Endothelial cell of umbilical vein (primary cell): ENCODE results near the gene ZMAT5. TPM values are rescaled to one million over a fixed set of nuclear protein-coding genes. Genes with fewer than 3 reads are reported as not detected.

ENCODE experiments used
- BruUV-seq: library from RNA; stranded (reverse); fragments of 400-500 nt; replicated peaks from 2 replicates; lab custom pipeline; 2021; lab: Mats Ljungman, UMichigan
- CTCF ChIA-PET: fragments of 300-600, 350-600 bp; sonication (Branson Sonifier 250); formaldehyde crosslinking; loops from one replicate; lab custom pipeline; 2021; ENCODE audit warnings: antibody characterized with exemption, inconsistent platforms; lab: Charles Lee
- POLR2A ChIA-PET: fragments of 300-600, 350-600 bp; sonication (Branson Sonifier 250); formaldehyde crosslinking; loops from one replicate; lab custom pipeline; 2021; ENCODE audit warnings: antibody characterized with exemption, inconsistent platforms; lab: Charles Lee
- DNase-seq: peaks from one replicate; pipeline ENCODE4 v3.0.0-alpha.2; 2011; ENCODE audit warnings: low read depth, low spot score
- FAIRE-seq: peaks from 2 replicates; lab custom pipeline; 2011; peaks lifted over from hg19 to GRCh38; lab: Jason Lieb, UNC
- H2AFZ ChIP-seq: 2 replicates; pipeline ENCODE4 v1.6.0; 2012; ENCODE audit warnings: low read depth, low read length, control low read depth, inconsistent platforms
- H3K27ac ChIP-seq: 2 replicates; pipeline ENCODE4 v1.5.1; 2011; ENCODE audit warnings: low read depth, mild to moderate bottlenecking, control low read depth, low read length, moderate library complexity; ENCODE audit not compliant: insufficient read depth
- H3K27me3 ChIP-seq, 2 experiments: 2 replicates each; pipeline versions ENCODE4 v1.6.0 to v1.6.1; 2011; ENCODE audit warnings: low read length in 2 of 2, mixed read lengths in 1 of 2; ENCODE audit not compliant: control insufficient read depth in 2 of 2, insufficient read depth in 2 of 2
- H3K36me3 ChIP-seq, 2 experiments: 2 replicates in 1 of 2; 3 replicates in 1 of 2; pipeline ENCODE4 v1.5.1; 2011; ENCODE audit warnings: low read length in 2 of 2, mild to moderate bottlenecking in 1 of 2, moderate library complexity in 1 of 2; ENCODE audit not compliant: control insufficient read depth in 2 of 2, insufficient read depth in 2 of 2; ENCODE audit errors: extremely low read depth in 1 of 2
- H3K4me1 ChIP-seq: 3 replicates; pipeline ENCODE4 v1.5.1; 2011; ENCODE audit warnings: mild to moderate bottlenecking, low read length; ENCODE audit not compliant: control insufficient read depth, insufficient read depth; ENCODE audit errors: extremely low read depth
- H3K4me2 ChIP-seq: 2 replicates; pipeline ENCODE4 v1.6.1; 2011; ENCODE audit warnings: low read length, control low read depth, mixed read lengths; ENCODE audit not compliant: insufficient read depth
- H3K4me3 ChIP-seq, 3 experiments: fragments of 200-600 bp in 1 of 3; sonication (generic), shearing (Covaris generic) in 1 of 3; replicated peaks in 1 of 3; 2 replicates each; pipeline ENCODE4 v1.5.1; 2011 to 2016; ENCODE audit warnings: control low read depth in 3 of 3, low read length in 3 of 3, mild to moderate bottlenecking in 2 of 3, inconsistent platforms in 1 of 3, low read depth in 1 of 3, moderate library complexity in 1 of 3; ENCODE audit not compliant: insufficient read depth in 1 of 3
- H3K79me2 ChIP-seq: 2 replicates; pipeline ENCODE4 v1.6.0; 2012; ENCODE audit warnings: low read length, inconsistent platforms; ENCODE audit not compliant: control insufficient read depth, insufficient read depth
- H3K9ac ChIP-seq: replicated peaks from 2 replicates; pipeline ENCODE3; 2011; ENCODE audit warnings: low read length, control low read depth; ENCODE audit not compliant: insufficient read depth; ENCODE audit errors: extremely low read depth
- H3K9me1 ChIP-seq: replicated peaks from 3 replicates; pipeline ENCODE4 v1.6.0; 2011; ENCODE audit warnings: mild to moderate bottlenecking, low read length; ENCODE audit not compliant: control insufficient read depth, insufficient read depth; ENCODE audit errors: extremely low read depth
- H3K9me3 ChIP-seq: replicated peaks from 2 replicates; pipeline ENCODE4 v1.5.1; 2012; ENCODE audit warnings: low read length, inconsistent platforms; ENCODE audit not compliant: control insufficient read depth, insufficient read depth
- H4K20me1 ChIP-seq: replicated peaks from 2 replicates; pipeline ENCODE3; 2011; ENCODE audit warnings: mild to moderate bottlenecking, low read length; ENCODE audit not compliant: control insufficient read depth, insufficient read depth; ENCODE audit errors: extremely low read depth
- EZH2 ChIP-seq: IDR thresholded peaks from 2 replicates; pipeline ENCODE4 v1.6.1; 2012; ENCODE audit warnings: borderline replicate concordance, low read depth, mild to moderate bottlenecking, moderate library complexity, low read length, inconsistent platforms; ENCODE audit not compliant: severe bottlenecking
- FOS ChIP-seq: IDR thresholded peaks from 2 replicates; pipeline ENCODE4 v1.6.1; 2011; ENCODE audit warnings: mild to moderate bottlenecking, low read length, moderate library complexity, borderline replicate concordance; ENCODE audit not compliant: insufficient read depth
- GATA2 ChIP-seq: IDR thresholded peaks from 2 replicates; pipeline ENCODE4 v1.7.0; 2011; ENCODE audit warnings: low read depth, mild to moderate bottlenecking, moderate library complexity, mixed read lengths, low read length; ENCODE audit not compliant: insufficient read length, insufficient read depth
- JUN ChIP-seq: IDR thresholded peaks from 2 replicates; pipeline ENCODE4 v1.6.1; 2011; ENCODE audit warnings: borderline replicate concordance, low read depth; ENCODE audit not compliant: insufficient read length, insufficient read depth
- MYC ChIP-seq: IDR thresholded peaks from one replicate; pipeline ENCODE4 v1.6.1; 2011; ENCODE audit warnings: mild to moderate bottlenecking, low read depth, low read length
- POLR2A ChIP-seq: IDR thresholded peaks from 2 replicates; pipeline ENCODE4 v1.6.1; 2012; ENCODE audit warnings: low read depth, mild to moderate bottlenecking, control low read depth, low read length
- POLR2AphosphoS5 ChIP-seq: IDR thresholded peaks from 2 replicates; pipeline ENCODE4 v1.6.1; 2012; ENCODE audit warnings: low read depth, mild to moderate bottlenecking, control low read depth, low read length, moderate library complexity; ENCODE audit not compliant: insufficient read depth
- dilution Hi-C: fragments of 300-500 bp; cut with MboI; formaldehyde crosslinking; loops from one replicate; pipeline ENCODE4 v1.15.0; 2019; ENCODE audit warnings: low sequenced_read_pairs; ENCODE audit not compliant: extremely low pct_ligation_motif_present
- intact Hi-C: fragments of 100-400 bp; cut with micrococcal nuclease; formaldehyde crosslinking; loops from one replicate; pipeline ENCODE4 v1.10.0; 2022
- polyA plus RNA-seq, 4 experiments: library from polyadenylated mRNA; depleted of rRNA in 3 of 4; stranded (reverse) in 3 of 4; unstranded in 1 of 4; fragments of >200 nt; gene quantifications; 2 replicates each; pipeline versions ENCODE4 v1.2.1 to v1.2.3, GENCODE V29; 2011 to 2012; ENCODE audit warnings: missing spikeins in 1 of 4
- total RNA-seq: library from RNA; stranded (reverse); gene quantifications from 2 replicates; pipeline ENCODE4 v1.2.3, GENCODE V29; 2021
- TF ChIP-seq, protein P1 (sequence below): IDR thresholded peaks from 2 replicates; pipeline ENCODE4 v1.6.1; 2011; ENCODE audit not compliant: insufficient read depth, insufficient read length
- TF ChIP-seq, protein P2 (sequence below), 2 donors: IDR thresholded peaks; 1 replicate in 1 of 2; 2 replicates in 1 of 2; pipeline ENCODE4 v1.5.1; 2011; ENCODE audit warnings: low read length in 2 of 2, mild to moderate bottlenecking in 2 of 2, moderate library complexity in 2 of 2, control low read depth in 1 of 2, inconsistent platforms in 1 of 2, low read depth in 1 of 2; ENCODE audit not compliant: insufficient read depth in 1 of 2; ENCODE audit errors: extremely low read depth in 1 of 2

Gene ZMAT5
- total and polyA plus RNA-seq, 2 donors (not counting 3 experiments of a cell fraction or from before 2014, with no cell fraction given), result 24.9 to 43.6 TPM

DNA sequence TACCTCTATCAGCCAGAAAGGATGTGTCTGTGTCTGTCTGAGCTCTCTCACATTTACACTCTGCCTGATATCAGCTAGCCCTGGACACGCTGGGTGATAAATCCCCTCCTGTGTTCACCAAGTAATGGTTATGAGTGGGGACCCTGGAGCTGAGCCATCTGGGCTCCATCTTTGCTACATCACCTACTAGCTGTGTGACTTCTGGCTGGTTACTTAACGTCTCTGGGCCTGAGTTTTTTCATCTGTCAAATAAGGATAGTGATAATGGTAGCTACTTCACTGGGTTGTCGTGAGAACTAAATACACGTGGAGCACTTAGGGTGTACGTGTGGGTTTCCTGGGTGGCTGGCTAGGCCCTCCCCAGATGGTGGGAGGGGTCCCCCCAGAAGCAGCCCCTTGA is 23.3 kb upstream of the ZMAT5 start:
- H3K4me1 ChIP-seq, result no peaks in the 10 kb centered on the region
- H2AFZ ChIP-seq, result no peak overlapping the region
- TF ChIP-seq JUN, result no peak
- TF ChIP-seq, protein P1, sequence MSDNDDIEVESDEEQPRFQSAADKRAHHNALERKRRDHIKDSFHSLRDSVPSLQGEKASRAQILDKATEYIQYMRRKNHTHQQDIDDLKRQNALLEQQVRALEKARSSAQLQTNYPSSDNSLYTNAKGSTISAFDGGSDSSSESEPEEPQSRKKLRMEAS, result no peak
- TF ChIP-seq GATA2, result no peak
- no peak for TF ChIP-seq MYC
- no peaks in the 10 kb centered on the region for H3K27me3 ChIP-seq
- H4K20me1 ChIP-seq, result no peaks in the 10 kb centered on the region
- DNase-seq (no peak), FAIRE-seq (no peak)
- H3K4me3 ChIP-seq, result no peak overlapping the region
- no peak overlapping the region for H3K27ac ChIP-seq
- ChIA-PET CTCF (interaction anchor here (1.2 kb wide), 1 partner anchor 215 kb away, joined by 3 read pairs; no protein-coding TSS in a partner anchor), POLR2A (no interaction called here)
- dilution Hi-C loops (no loop called here), intact Hi-C loops (loop anchor here (10.0 kb wide), 1 partner anchor 295 kb away; the partner anchor contains the start of gene HORMAD2)
- no peaks in the 10 kb centered on the region for H3K9me1 ChIP-seq
- no peak overlapping the region for H3K9ac ChIP-seq
- no TSS peak for BruUV-seq
- no peaks in the 10 kb centered on the region for H3K79me2 ChIP-seq
- no peak overlapping the region for H3K4me2 ChIP-seq
- H3K9me3 ChIP-seq, result no peaks in the 10 kb centered on the region
- H3K36me3 ChIP-seq, result peaks cover 14 to 36% of the 10 kb centered on the region in 2 experiments

DNA sequence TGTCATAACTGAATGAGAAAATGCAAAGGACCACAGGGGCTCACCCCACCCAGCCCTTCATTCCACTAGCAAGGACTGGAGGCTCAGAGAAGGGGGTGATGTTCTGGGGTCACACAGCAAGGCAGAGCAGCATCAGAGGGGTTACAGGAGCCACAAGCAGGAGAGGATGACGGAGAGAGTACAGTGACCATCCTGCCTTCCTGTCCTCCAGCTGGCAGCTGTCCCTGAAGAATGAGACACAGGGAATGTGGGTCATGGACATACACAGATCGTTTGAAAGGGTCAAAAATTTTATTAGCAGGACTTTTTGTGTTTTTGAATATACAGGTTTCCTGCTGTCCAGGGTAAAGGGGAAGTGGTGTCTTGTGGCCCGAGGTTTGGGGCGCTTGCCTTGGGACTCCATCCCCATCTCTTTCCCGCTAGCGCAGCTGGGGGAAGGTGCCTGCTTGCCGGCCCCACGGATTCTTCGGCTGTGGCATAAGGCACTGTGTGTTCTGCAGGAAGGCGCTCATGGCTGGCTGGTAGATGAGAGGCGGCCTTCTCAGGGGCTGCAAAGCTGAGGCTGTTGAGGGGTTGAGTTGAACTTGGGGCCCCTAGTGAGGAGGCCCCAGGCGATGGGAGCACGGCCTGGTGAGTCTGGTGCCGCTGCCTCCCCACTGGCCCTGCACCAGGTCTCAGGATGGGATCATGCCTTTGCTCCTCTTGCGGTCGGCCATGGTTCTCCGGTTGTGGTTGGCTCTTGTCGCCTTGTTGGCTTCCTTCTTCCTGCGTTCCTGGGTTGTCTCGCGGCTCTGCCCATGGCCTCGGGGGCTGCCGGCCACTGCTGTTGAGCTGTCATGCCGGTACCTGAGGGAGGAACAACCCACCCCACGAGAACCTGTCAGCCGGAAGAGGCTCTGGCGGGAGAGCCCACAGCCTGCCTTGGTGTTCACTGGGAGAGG is 21.8 kb upstream of the ZMAT5 start:
- BruUV-seq, result TSS peak; percentile 60
- DNase-seq (no peak), FAIRE-seq (no peak)
- Histone ChIP-seq H3K4me3 (no peak overlapping the region), H3K79me2 (no peaks in the 10 kb centered on the region), H3K36me3 (peaks cover 14 to 36% of the 10 kb centered on the region in 2 experiments), H3K9ac (no peak overlapping the region), H3K9me3 (no peaks in the 10 kb centered on the region), H3K4me1 (no peaks in the 10 kb centered on the region), H3K4me2 (no peak overlapping the region), H4K20me1 (no peaks in the 10 kb centered on the region), H3K27me3 (no peaks in the 10 kb centered on the region), H3K9me1 (no peaks in the 10 kb centered on the region), H2AFZ (no peak overlapping the region), H3K27ac (no peak overlapping the region)
- intact Hi-C loops, result no loop called here
- dilution Hi-C loops, result no loop called here
- TF ChIP-seq, protein P2, sequence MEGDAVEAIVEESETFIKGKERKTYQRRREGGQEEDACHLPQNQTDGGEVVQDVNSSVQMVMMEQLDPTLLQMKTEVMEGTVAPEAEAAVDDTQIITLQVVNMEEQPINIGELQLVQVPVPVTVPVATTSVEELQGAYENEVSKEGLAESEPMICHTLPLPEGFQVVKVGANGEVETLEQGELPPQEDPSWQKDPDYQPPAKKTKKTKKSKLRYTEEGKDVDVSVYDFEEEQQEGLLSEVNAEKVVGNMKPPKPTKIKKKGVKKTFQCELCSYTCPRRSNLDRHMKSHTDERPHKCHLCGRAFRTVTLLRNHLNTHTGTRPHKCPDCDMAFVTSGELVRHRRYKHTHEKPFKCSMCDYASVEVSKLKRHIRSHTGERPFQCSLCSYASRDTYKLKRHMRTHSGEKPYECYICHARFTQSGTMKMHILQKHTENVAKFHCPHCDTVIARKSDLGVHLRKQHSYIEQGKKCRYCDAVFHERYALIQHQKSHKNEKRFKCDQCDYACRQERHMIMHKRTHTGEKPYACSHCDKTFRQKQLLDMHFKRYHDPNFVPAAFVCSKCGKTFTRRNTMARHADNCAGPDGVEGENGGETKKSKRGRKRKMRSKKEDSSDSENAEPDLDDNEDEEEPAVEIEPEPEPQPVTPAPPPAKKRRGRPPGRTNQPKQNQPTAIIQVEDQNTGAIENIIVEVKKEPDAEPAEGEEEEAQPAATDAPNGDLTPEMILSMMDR (IDR thresholded peaks at IDR 0.05; ENCODE audit: extremely low read depth in 1 of 2, insufficient read depth in 1 of 2, low read depth in 1 of 2, low read length in 2 of 2), result no peak
- TF ChIP-seq POLR2AphosphoS5 (no peak), FOS (no peak), EZH2 (no peak), JUN (no peak), POLR2A (no peak), GATA2 (no peak), MYC (no peak)
- TF ChIP-seq, protein P1, result no peak
- ChIA-PET CTCF (no interaction called here), POLR2A (no interaction called here)
